NCI-H446 treated with DMSO at 0.1 percent for 48 hours (cell line): ENCODE results near the gene TBC1D30.
"Not testable (repeated sequence)": the region's sequence is repeated elsewhere in the genome, so short reads cannot be mapped to it uniquely, and the experiment has no call there.

Source experiments
- DNase-seq: peaks from one replicate; lab custom pipeline; 2025; lab: John Stamatoyannopoulos, UW

Gene TBC1D30

GRCh38 chr12:64806593-64807460 is 17.6 kb upstream of the TBC1D30 start:
- peak; percentile 45 for DNase-seq

- DNase-seq: no peak
Observed at GRCh38 chr12:64808110-64808509, 16.3 kb upstream of the TBC1D30 start.

- no peak for DNase-seq
Observed at GRCh38 chr12:64810831-64811230, 13.6 kb upstream of the TBC1D30 start.

- no peak for DNase-seq
Observed at GRCh38 chr12:64813723-64814122, 10.7 kb upstream of the TBC1D30 start.

- peak; percentile 61 for DNase-seq
Observed at GRCh38 chr12:64814432-64814831, 10.0 kb upstream of the TBC1D30 start.

GRCh38 chr12:64819816-64820402 is 4.5 kb upstream of the TBC1D30 start:
- no peak for DNase-seq

GRCh38 chr12:64820593-64820992 is 3.9 kb upstream of the TBC1D30 start:
- no peak for DNase-seq

GRCh38 chr12:64821116-64821630 is 3.3 kb upstream of the TBC1D30 start:
- DNase-seq: no peak

- DNase-seq: no peak
Observed at GRCh38 chr12:64824130-64824499, 332 bp upstream of the TBC1D30 start.

- DNase-seq: no peak
Observed at GRCh38 chr12:64825143-64826021, 935 bp downstream of the TBC1D30 start.

- peak; percentile 27 for DNase-seq
Observed at GRCh38 chr12:64826234-64826633, 1.8 kb downstream of the TBC1D30 start.

GRCh38 chr12:64828713-64829112 is 4.3 kb downstream of the TBC1D30 start:
- no peak for DNase-seq

- no peak for DNase-seq
Observed at GRCh38 chr12:64833928-64834327, 9.5 kb downstream of the TBC1D30 start.

GRCh38 chr12:64835901-64836300 is 11.5 kb downstream of the TBC1D30 start:
- DNase-seq: no peak

GRCh38 chr12:64836856-64837255 is 12.4 kb downstream of the TBC1D30 start:
- no peak for DNase-seq

GRCh38 chr12:64837427-64837826 is 13.0 kb downstream of the TBC1D30 start:
- DNase-seq: no peak

- DNase-seq: no peak
Observed at GRCh38 chr12:64840119-64840518, 15.7 kb downstream of the TBC1D30 start.

GRCh38 chr12:64840949-64841717 is 16.7 kb downstream of the TBC1D30 start:
- DNase-seq: no peak

- DNase-seq: not testable (repeated sequence)
Observed at GRCh38 chr12:64848409-64848808, 24.0 kb downstream of the TBC1D30 start.

GRCh38 chr12:64858882-64859605 is 34.6 kb downstream of the TBC1D30 start:
- DNase-seq: no peak

- DNase-seq: no peak
Observed at GRCh38 chr12:64860446-64860998, 36.1 kb downstream of the TBC1D30 start.
